H1 (cell line): ENCODE data around the gene CAST. TPM values are rescaled to one million over a fixed set of nuclear protein-coding genes. Genes with fewer than 3 reads are reported as not detected.

Experiments
- CTCF ChIA-PET: fragments of 300-600 bp; sonication (Branson Sonifier 250); formaldehyde crosslinking; loops from one replicate; lab custom pipeline; 2021; ENCODE audit not compliant: partially characterized antibody; lab: Charles Lee
- POLR2A ChIA-PET: fragments of 300-600 bp; sonication (Branson Sonifier 250); formaldehyde crosslinking; loops from one replicate; lab custom pipeline; 2021; ENCODE audit warnings: inconsistent platforms; ENCODE audit not compliant: partially characterized antibody; lab: Charles Lee
- DNase-seq, 2 experiments: peaks; one replicate each; pipeline versions ENCODE4 v3.0.0 to v3.0.0-alpha.2; 2010 to 2022; ENCODE audit warnings: low spot score in 2 of 2, low read depth in 1 of 2, mixed read lengths in 1 of 2
- FAIRE-seq: peaks from 2 replicates; lab custom pipeline; 2011; peaks lifted over from hg19 to GRCh38; lab: Jason Lieb, UNC
- H2AFZ ChIP-seq: 2 replicates; pipeline ENCODE4 v1.8.1; 2012; ENCODE audit warnings: low read length, inconsistent platforms
- H2AK5ac ChIP-seq: 2 replicates; pipeline ENCODE4 v1.6.1; 2013; ENCODE audit warnings: low read depth, low read length
- H2BK120ac ChIP-seq: replicated peaks from 2 replicates; pipeline ENCODE3; 2013; ENCODE audit warnings: low read depth, low read length, inconsistent platforms
- H2BK12ac ChIP-seq: 2 replicates; pipeline ENCODE4 v1.6.1; 2013; ENCODE audit warnings: low read depth, low read length
- H2BK15ac ChIP-seq: 2 replicates; pipeline ENCODE4 v1.6.1; 2013; ENCODE audit warnings: low read length
- H2BK20ac ChIP-seq: 2 replicates; pipeline ENCODE4 v1.6.1; 2013; ENCODE audit warnings: low read length
- H2BK5ac ChIP-seq: 2 replicates; pipeline ENCODE4 v1.6.1; 2013; ENCODE audit warnings: low read depth, low read length
- H3K14ac ChIP-seq: 2 replicates; pipeline ENCODE4 v1.6.1; 2013; ENCODE audit warnings: inconsistent platforms; ENCODE audit not compliant: insufficient read length
- H3K18ac ChIP-seq: 2 replicates; pipeline ENCODE4 v1.6.1; 2013; ENCODE audit warnings: low read length; ENCODE audit errors: extremely low read depth
- H3K23ac ChIP-seq: 2 replicates; pipeline ENCODE4 v1.6.1; 2013; ENCODE audit warnings: inconsistent platforms; ENCODE audit not compliant: insufficient read length
- H3K23me2 ChIP-seq: 2 replicates; pipeline ENCODE4 v1.6.1; 2013; ENCODE audit warnings: low read depth, low read length
- H3K27ac ChIP-seq: 2 replicates; pipeline ENCODE4 v1.6.1; 2011; ENCODE audit warnings: low read depth, low read length, inconsistent platforms
- H3K27me3 ChIP-seq, 4 experiments: replicated peaks in 1 of 4; 1 replicate in 1 of 4; 2 replicates in 3 of 4; pipeline versions ENCODE4 v1.6.1 to v1.8.1; 2011 to 2013; ENCODE audit warnings: low read length in 3 of 4, mild to moderate bottlenecking in 3 of 4, inconsistent platforms in 2 of 4, mixed read lengths in 2 of 4, moderate library complexity in 1 of 4; ENCODE audit not compliant: control insufficient read depth in 3 of 4, insufficient read depth in 3 of 4; ENCODE audit errors: extremely low read depth in 1 of 4
- H3K36me3 ChIP-seq, 4 experiments: 2 replicates each; pipeline versions ENCODE4 v1.6.1 to v1.8.1; 2011 to 2013; ENCODE audit warnings: mild to moderate bottlenecking in 4 of 4, low read length in 3 of 4, moderate library complexity in 2 of 4, control low read depth in 1 of 4, inconsistent platforms in 1 of 4; ENCODE audit not compliant: insufficient read depth in 4 of 4, control insufficient read depth in 2 of 4
- H3K4ac ChIP-seq: replicated peaks from 2 replicates; pipeline ENCODE3; 2013; ENCODE audit warnings: low read length, low read depth, mixed read lengths, inconsistent platforms; ENCODE audit not compliant: insufficient read length
- H3K4me1 ChIP-seq, 4 experiments: replicated peaks in 1 of 4; 1 replicate in 1 of 4; 2 replicates in 3 of 4; pipeline versions ENCODE4 v1.6.1 to v1.8.1; 2011 to 2013; ENCODE audit warnings: low read length in 3 of 4, inconsistent platforms in 2 of 4, mixed read lengths in 1 of 4; ENCODE audit not compliant: insufficient read depth in 4 of 4, control insufficient read depth in 3 of 4
- H3K4me2 ChIP-seq, 2 experiments: 2 replicates each; pipeline versions ENCODE4 v1.6.1 to v1.8.1; 2011 to 2013; ENCODE audit warnings: low read depth in 2 of 2, low read length in 2 of 2, control low read depth in 1 of 2, inconsistent platforms in 1 of 2, mild to moderate bottlenecking in 1 of 2; ENCODE audit not compliant: insufficient read depth in 1 of 2
- H3K4me3 ChIP-seq, 4 experiments: fragments of 200-600, 300-600 bp in 1 of 4; sonication (generic), shearing (Covaris generic), sonication (Bioruptor Twin) in 1 of 4; 2 replicates each; pipeline versions ENCODE4 v1.5.1 to v1.8.1; 2011 to 2016; ENCODE audit warnings: low read length in 4 of 4, low read depth in 3 of 4, control low read depth in 2 of 4, inconsistent platforms in 2 of 4, mild to moderate bottlenecking in 2 of 4, mixed read lengths in 1 of 4, moderate library complexity in 1 of 4; ENCODE audit not compliant: insufficient read depth in 2 of 4; ENCODE audit errors: extremely low read depth in 1 of 4
- H3K56ac ChIP-seq: replicated peaks from 2 replicates; pipeline ENCODE3; 2013; ENCODE audit warnings: low read depth, mild to moderate bottlenecking, mixed read lengths, low read length, inconsistent platforms; ENCODE audit not compliant: insufficient read length
- H3K79me1 ChIP-seq: 2 replicates; pipeline ENCODE4 v1.6.1; 2013; ENCODE audit warnings: low read depth, low read length, control low read depth
- H3K79me2 ChIP-seq, 2 experiments: 2 replicates each; pipeline versions ENCODE4 v1.6.1 to v1.8.1; 2012 to 2013; ENCODE audit warnings: low read length in 2 of 2, mild to moderate bottlenecking in 2 of 2, inconsistent platforms in 1 of 2; ENCODE audit not compliant: insufficient read depth in 2 of 2, control insufficient read depth in 1 of 2
- H3K9ac ChIP-seq, 4 experiments: replicated peaks in 1 of 4; 1 replicate in 1 of 4; 2 replicates in 3 of 4; pipeline versions ENCODE4 v1.6.1 to v1.8.1; 2011 to 2013; ENCODE audit warnings: low read depth in 3 of 4, low read length in 3 of 4, control low read depth in 2 of 4, mild to moderate bottlenecking in 2 of 4, moderate library complexity in 2 of 4, inconsistent platforms in 1 of 4; ENCODE audit errors: extremely low read depth in 1 of 4
- H3K9me3 ChIP-seq, 2 experiments: 2 replicates each; pipeline versions ENCODE4 v1.6.1 to v1.8.1; 2012 to 2013; ENCODE audit warnings: mild to moderate bottlenecking in 2 of 2, moderate library complexity in 2 of 2, control low read depth in 1 of 2, inconsistent platforms in 1 of 2, low read depth in 1 of 2, low read length in 1 of 2, mixed read lengths in 1 of 2; ENCODE audit not compliant: insufficient read depth in 2 of 2
- H4K20me1 ChIP-seq, 2 experiments: replicated peaks in 1 of 2; 2 replicates each; pipeline versions ENCODE3 to v1.8.1; 2011 to 2013; ENCODE audit warnings: inconsistent platforms in 2 of 2, low read length in 2 of 2, mild to moderate bottlenecking in 1 of 2; ENCODE audit not compliant: insufficient read depth in 2 of 2, control insufficient read depth in 1 of 2
- H4K5ac ChIP-seq: 2 replicates; pipeline ENCODE4 v1.6.1; 2013; ENCODE audit warnings: low read length, low read depth, mixed read lengths, inconsistent platforms; ENCODE audit not compliant: insufficient read length
- H4K8ac ChIP-seq: 2 replicates; pipeline ENCODE4 v1.8.0; 2013; ENCODE audit warnings: mild to moderate bottlenecking, moderate library complexity, low read length, inconsistent platforms; ENCODE audit not compliant: insufficient read depth; ENCODE audit errors: extremely low read depth
- H4K91ac ChIP-seq: replicated peaks from 2 replicates; pipeline ENCODE3; 2013; ENCODE audit warnings: low read length, mixed read lengths, inconsistent platforms; ENCODE audit not compliant: insufficient read length
- SIN3A ChIP-seq, 2 experiments: IDR thresholded peaks in 1 of 2; conservative IDR thresholded peaks in 1 of 2; 2 replicates each; pipeline ENCODE4 v1.6.1; 2011 to 2012; ENCODE audit warnings: low read length in 2 of 2, improper control_type of control experiment in 1 of 2, low read depth in 1 of 2, mild to moderate bottlenecking in 1 of 2
- TAF7 ChIP-seq: optimal IDR thresholded peaks from 2 replicates; pipeline ENCODE3; 2011; ENCODE audit warnings: low read depth, mild to moderate bottlenecking, inconsistent platforms, low read length, moderate library complexity, borderline replicate concordance
- WGBS, 2 experiments: shearing (Covaris generic) in 1 of 2; methylation state at CpG; one replicate each; pipeline versions ENCODE4 v1.1.6 to v1.1.7; 2013 to 2015; ENCODE audit warnings: low lambda C conversion rate in 2 of 2, mixed read lengths in 2 of 2, inconsistent platforms in 1 of 2, low coverage in 1 of 2, missing lambda C conversion rate in 1 of 2; ENCODE audit not compliant: insufficient replicate concordance in 2 of 2, insufficient coverage in 1 of 2, insufficient read length in 1 of 2; ENCODE audit errors: extremely low coverage in 1 of 2, missing lambda C conversion rate in 1 of 2; 5-methylcytosine and 5-hydroxymethylcytosine counted together
- polyA plus RNA-seq, 7 experiments: library from polyadenylated mRNA; depleted of rRNA in 3 of 7; stranded (reverse) in 5 of 7; unstranded in 2 of 7; fragments of >200 nt in 5 of 7; fragments of 200-250 nt in 2 of 7; gene quantifications; 1 replicate in 5 of 7; 2 replicates in 1 of 7; 4 replicates in 1 of 7; pipeline versions ENCODE4 v1.2.1 to v1.2.3, GENCODE V29; 2011 to 2013; ENCODE audit warnings: missing spikeins in 2 of 7, mixed read lengths in 2 of 7
- total RNA-seq: library from RNA; stranded (reverse); fragmentation: NEBNext Ultra II Directional; extraction: Animal tissue kit (Norgen Biotek cat#: 25700); gene quantifications from 2 replicates; pipeline ENCODE4 v1.2.1, GENCODE V29; 2021

CAST gene
- total and polyA plus RNA-seq, 2 of the 8 experiments (the other 6 are each of a cell fraction or from before 2014, with no cell fraction given): 9.0 to 48.2 TPM

DNA sequence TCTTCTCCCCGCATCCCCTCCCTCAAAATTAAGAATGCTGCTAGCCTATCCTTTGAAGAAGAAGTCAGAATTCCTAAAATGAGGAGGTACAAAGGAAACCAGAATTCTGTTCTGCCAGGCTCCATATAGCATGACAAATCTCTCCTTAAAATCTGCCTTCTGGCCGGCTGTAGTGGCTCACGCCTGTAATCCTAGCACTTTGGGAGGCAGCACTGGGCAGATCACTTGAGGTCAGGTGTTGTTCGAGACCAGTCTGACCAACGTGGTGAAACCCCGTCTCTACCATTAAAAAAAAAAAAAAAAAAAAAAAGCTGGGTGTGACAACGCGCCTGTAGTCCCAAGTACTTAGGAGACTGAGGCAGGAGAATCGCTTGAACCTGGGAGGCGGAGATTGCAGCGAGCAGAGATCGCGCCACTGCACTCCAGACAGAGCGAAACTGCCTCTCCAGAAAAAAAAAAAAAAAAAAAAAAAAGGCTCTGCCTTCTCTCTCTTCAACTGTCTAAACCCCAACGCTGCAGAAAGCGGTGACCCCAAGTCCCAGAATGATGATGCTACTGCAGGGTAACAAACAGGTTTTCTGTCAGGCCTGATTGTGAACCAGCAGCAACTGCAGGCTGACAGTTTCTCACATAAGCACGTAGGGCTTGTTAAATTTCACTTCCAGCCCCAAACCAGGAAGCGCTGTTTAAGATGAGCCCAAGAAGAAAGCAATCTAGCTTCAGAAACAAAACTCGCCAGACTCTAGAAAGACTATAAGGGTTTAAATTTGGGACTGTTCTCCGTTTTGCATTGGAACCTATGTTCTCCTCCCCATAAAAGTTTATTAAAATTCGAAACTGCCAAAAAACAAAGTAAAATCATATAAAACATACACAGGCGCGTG, 963 bp upstream of the CAST start:
- Histone ChIP-seq H3K79me1 (no peaks in the 10 kb centered on the region), H2BK15ac (no peak overlapping the region), H2BK12ac (0 out of 2 replicates have a peak overlapping the region, but pooled peaks have one; percentile 44), H3K4me1 (peaks cover 0 to 2% (median under 1%) of the 10 kb centered on the region in 4 experiments; a peak in 2 of 7 replicates), H3K36me3 (no peaks in the 10 kb centered on the region), H3K23ac (no peak overlapping the region), H2AK5ac (no peak overlapping the region), H3K14ac (no peak overlapping the region), H3K27me3 (peaks cover 2 to 8% (median 6%) of the 10 kb centered on the region in 4 experiments; a peak in 4 of 7 replicates), H3K9me3 (no peaks in the 10 kb centered on the region), H3K4me3 (peak overlapping the region; percentile 79 to 92 (median 86)), H3K79me2 (no peaks in the 10 kb centered on the region), H4K91ac (no peak overlapping the region), H3K9ac (no peak overlapping the region; a peak in 1 of 7 replicates), H4K20me1 (peaks cover 0 to 7% of the 10 kb centered on the region in 2 experiments), H4K5ac (no peak overlapping the region), H3K18ac (no peak overlapping the region; the same call in 1 of the 2 replicates), H4K8ac (no peak overlapping the region), H2AFZ (peak overlapping the region; percentile 91), H3K4me2 (peak overlapping the region; percentile 77 to 97), H2BK120ac (no peak overlapping the region), H2BK20ac (no peak overlapping the region), H3K23me2 (peaks cover 18% of the 10 kb centered on the region), H3K4ac (no peak overlapping the region), H3K56ac (no peak overlapping the region), H3K27ac (no peak overlapping the region), H2BK5ac (no peak overlapping the region)
- 10% methylated on average over 14 of the region's 23 CpGs; no CpG with 5 or more reads in 1 of the 2 experiments for whole genome bisulfite sequencing, 2 experiments
- ChIA-PET CTCF (interaction anchor here (0.7 to 3.2 kb wide), 6 partner anchors 8 to 385 kb away, joined by 3 to 15 read pairs (median 4); no protein-coding TSS in a partner anchor), POLR2A (interaction anchor here (0.6 to 1.8 kb wide), 3 partner anchors 62 to 780 kb away, joined by 3 to 6 read pairs (median 4); partner anchors contain the start of gene ERAP1)
- DNase-seq: no peak
- TF ChIP-seq TAF7: no peak
- 0 out of 4 replicates have a peak, but pooled peaks of 1 of the 2 experiments have one; percentile 24 for TF ChIP-seq SIN3A (conservative IDR thresholded peaks at IDR 0.05 in 1 of 2, IDR thresholded peaks at IDR 0.05 in 1 of 2; ENCODE audit: low read depth in 1 of 2, low read length in 2 of 2)
- no peak for FAIRE-seq
